ENCODE data around the gene SETD5. TPM values are rescaled to one million over a fixed set of nuclear protein-coding genes. Genes with fewer than 3 reads are reported as not detected.

SETD5 gene
- total RNA-seq: 10 to 100 TPM; 36.9 to 49.4 TPM

DNA sequence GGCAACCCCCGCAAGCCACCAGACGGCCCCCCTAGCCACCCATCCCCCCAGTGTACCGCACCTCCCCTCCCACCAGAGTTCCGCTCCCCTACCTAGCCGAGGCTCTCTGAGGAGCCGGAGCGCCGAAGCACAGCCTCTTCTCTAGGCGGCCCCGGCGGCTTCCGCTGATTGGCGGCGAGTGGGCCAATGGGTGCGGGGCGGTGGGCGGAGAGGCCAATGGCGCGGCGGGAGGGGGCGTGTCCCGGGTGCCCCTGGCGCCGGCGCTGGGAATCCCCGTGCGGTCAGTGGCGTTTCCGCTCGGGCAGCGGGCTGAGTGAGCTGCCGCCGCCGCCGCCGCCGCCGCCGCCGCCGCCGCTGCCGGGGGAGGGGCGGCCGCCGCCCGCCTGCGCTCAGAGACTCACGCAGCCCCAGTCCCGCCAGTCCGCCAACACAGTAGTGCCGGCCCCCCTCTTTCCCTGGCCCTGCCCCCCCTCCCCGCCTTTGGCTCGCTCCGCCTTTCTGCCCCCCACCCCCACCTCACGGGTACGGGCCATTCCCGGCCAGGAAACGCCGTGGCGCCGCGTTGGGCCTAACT, at the start of gene SETD5:
Gene SETD5 (plus strand): TSS at position 284 of the 574 bp plus-strand sequence. CDS start 31,324 bp downstream, outside the sequence.
- H3K27me3 ChIP-seq: no peaks in the 10 kb centered on the region
- no peak for TF ChIP-seq CTCF (IDR thresholded peaks at IDR 0.05)
- DNase-seq (ENCODE audit: low spot score): peak; percentile 99
- peak within 1 kb of the TSS; percentile 96 to 99 for H3K27ac ChIP-seq
- peak within 1 kb of the TSS; percentile 90 for H3K4me3 ChIP-seq
- H3K9me3 ChIP-seq: no peaks in the 10 kb centered on the region
- peaks cover 0 to 71% of the 10 kb centered on the region in 2 donors for H3K4me1 ChIP-seq
- no peaks in the 10 kb centered on the region for H3K36me3 ChIP-seq

DNA sequence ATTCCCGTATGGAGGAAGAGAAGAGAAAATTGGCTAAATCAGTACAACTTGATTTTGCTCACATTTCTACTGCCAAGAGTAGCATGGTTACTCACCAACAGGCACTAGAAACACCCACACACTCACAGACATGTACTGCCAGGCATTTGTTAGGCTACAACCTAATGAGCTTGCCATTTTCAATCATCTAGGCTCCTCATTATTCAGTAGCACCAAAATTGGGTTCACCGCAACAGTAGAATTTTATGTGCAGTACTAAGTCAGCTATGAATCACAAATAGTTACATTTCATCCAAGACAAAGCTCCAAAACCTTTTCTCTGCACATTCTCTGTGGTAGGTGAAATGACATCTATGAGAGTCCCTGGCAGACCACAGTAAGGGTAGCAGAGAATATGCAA, 49.5 kb upstream of the SETD5 start:
- Histone ChIP-seq H3K9me3 (no peaks in the 10 kb centered on the region), H3K4me3 (no peak overlapping the region), H3K27ac (no peak overlapping the region), H3K27me3 (no peaks in the 10 kb centered on the region), H3K36me3 (no peaks in the 10 kb centered on the region), H3K4me1 (no peaks in the 10 kb centered on the region)
- TF ChIP-seq CTCF (IDR thresholded peaks at IDR 0.05): no peak
- no peak for DNase-seq (ENCODE audit: low spot score)

DNA sequence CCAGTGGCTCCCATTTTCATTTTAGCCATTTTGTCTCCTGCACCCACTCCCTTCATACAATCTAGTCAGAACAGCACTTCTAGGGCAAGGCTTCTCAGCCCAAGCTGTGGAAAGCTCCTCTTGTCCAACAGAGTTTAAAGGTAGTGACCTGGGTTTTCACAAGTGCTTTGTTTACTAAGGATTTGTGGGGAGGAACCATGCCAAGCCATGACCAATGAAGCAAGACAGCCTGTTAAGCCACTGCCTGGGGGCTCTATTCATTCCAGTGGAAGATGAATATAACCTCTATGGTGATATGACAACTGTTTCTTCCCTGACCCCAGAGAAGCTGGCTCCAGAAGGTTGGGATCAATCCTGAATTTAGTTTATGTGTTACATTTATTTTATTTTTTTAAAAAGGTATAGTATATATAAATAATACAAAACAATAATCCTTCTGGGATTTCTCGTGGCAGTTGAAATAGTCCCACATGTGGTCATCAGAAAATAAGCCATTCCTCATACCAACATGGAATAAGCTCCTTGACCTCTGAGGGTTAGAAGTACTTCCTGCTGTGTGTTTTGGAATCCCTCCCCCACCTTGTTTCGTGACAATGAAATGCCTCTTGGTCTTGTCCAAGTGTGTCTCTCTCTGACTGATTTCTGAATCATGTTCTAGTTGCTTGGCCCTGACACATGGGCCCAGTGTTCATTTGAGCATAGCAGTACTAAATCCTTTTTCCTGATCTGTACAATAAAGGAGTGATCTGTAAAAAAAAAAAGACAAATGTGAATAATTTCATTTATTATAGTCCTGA, 47.9 kb upstream of the SETD5 start:
- Histone ChIP-seq H3K9me3 (no peaks in the 10 kb centered on the region), H3K27ac (no peak overlapping the region), H3K4me3 (no peak overlapping the region), H3K27me3 (no peaks in the 10 kb centered on the region), H3K4me1 (peaks cover 0 to 3% of the 10 kb centered on the region in 2 donors), H3K36me3 (no peaks in the 10 kb centered on the region)
- no peak for TF ChIP-seq CTCF (IDR thresholded peaks at IDR 0.05)
- no peak for DNase-seq (ENCODE audit: low spot score)

DNA sequence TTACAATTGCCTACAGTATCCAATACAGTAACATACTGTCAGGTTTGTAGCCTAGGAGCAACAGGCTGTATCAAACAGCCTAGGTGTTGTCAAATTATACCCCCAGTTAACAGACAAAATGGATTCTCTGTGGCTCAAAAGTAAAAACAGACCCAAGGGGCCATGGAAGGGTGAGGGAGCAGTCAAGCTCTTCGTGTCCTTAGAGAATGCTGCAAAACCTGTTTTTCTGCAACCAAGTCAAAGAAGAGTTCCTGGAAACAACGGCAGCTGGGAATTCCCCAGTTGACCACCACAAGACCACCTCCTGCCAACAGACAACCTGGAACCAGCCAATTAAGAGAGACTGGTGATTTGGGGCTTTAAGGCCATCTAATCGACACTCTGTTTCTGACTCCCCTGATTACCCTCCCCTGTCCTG, 45.7 kb upstream of the SETD5 start:
- TF ChIP-seq CTCF (IDR thresholded peaks at IDR 0.05): no peak
- no peaks in the 10 kb centered on the region for H3K9me3 ChIP-seq

GRCh38 chr3:9352917-9353752, 44.3 kb upstream of the SETD5 start:
- Histone ChIP-seq H3K9me3 (no peaks in the 10 kb centered on the region), H3K27me3 (no peaks in the 10 kb centered on the region), H3K4me3 (no peak overlapping the region), H3K4me1 (peaks cover 0 to 3% of the 10 kb centered on the region in 2 donors), H3K36me3 (no peaks in the 10 kb centered on the region), H3K27ac (no peak overlapping the region)
- DNase-seq (ENCODE audit: low spot score): peak; percentile 71
- TF ChIP-seq CTCF (IDR thresholded peaks at IDR 0.05): peak; percentile 77 to 90

More for the DNA sequence above, 45.7 kb upstream of the SETD5 start:
- H3K4me1 ChIP-seq: peaks cover 0 to 3% of the 10 kb centered on the region in 2 donors
- H3K27ac ChIP-seq: no peak overlapping the region
- H3K36me3 ChIP-seq: no peaks in the 10 kb centered on the region
- H3K4me3 ChIP-seq: no peak overlapping the region
- DNase-seq (ENCODE audit: low spot score): no peak
- H3K27me3 ChIP-seq: no peaks in the 10 kb centered on the region

Measured in right atrium auricular region (tissue), 2 donors.